K562 (cell line): ENCODE data around the gene RAB27B. TPM values are rescaled to one million over a fixed set of nuclear protein-coding genes. Genes with fewer than 3 reads are reported as not detected.

Experiments used
- ATAC-seq: fragments of 200-7000 bp; cut with Tn5 transposase; 3 replicates; pipeline ENCODE4 v1.9.1; 2020; ENCODE audit warnings: moderate library complexity
- BruUV-seq: library from RNA; stranded (reverse); fragments of 400-500 nt; replicated peaks from 2 replicates; lab custom pipeline; 2021; lab: Mats Ljungman, UMichigan
- CTCF ChIA-PET: fragments of 300-600 bp; formaldehyde crosslinking; extraction: SDS; loops from one replicate; lab custom pipeline; 2021; ENCODE audit warnings: low intra/inter-chr PET ratio; lab: Yijun Ruan, JAX
- POLR2A ChIA-PET: fragments of 300-600, 350-650 bp; sonication (Branson Sonifier 250); formaldehyde crosslinking; extraction: SDS; loops from one replicate; lab custom pipeline; 2021; ENCODE audit warnings: antibody characterized with exemption, inconsistent platforms; lab: Yijun Ruan, JAX
- DNase-seq, 4 experiments: peaks; one replicate each; pipeline versions ENCODE4 v3.0.0 to v3.0.0-alpha.2; 2011 to 2018; ENCODE audit warnings: low spot score in 3 of 4, mixed read lengths in 3 of 4; ENCODE audit errors: extremely low read depth in 1 of 4
- FAIRE-seq: peaks from 2 replicates; lab custom pipeline; 2011; peaks lifted over from hg19 to GRCh38; lab: Jason Lieb, UNC
- H2AFZ ChIP-seq: 2 replicates; pipeline ENCODE4 v1.6.0; 2011; ENCODE audit warnings: low read depth, low read length, control low read depth, inconsistent platforms
- H3K27ac ChIP-seq: fragments of 200-600 bp; 3 replicates; pipeline ENCODE4 v1.8.0; 2011; ENCODE audit warnings: low read depth, mild to moderate bottlenecking, control low read depth, inconsistent platforms, low read length, moderate library complexity, mixed read lengths; ENCODE audit errors: extremely low read depth
- H3K27me3 ChIP-seq, 2 experiments: fragments of 300-600 bp in 1 of 2; 2 replicates in 1 of 2; 3 replicates in 1 of 2; pipeline versions ENCODE4 v1.6.0 to v1.8.0; 2011; ENCODE audit warnings: inconsistent platforms in 2 of 2, low read length in 2 of 2, mild to moderate bottlenecking in 1 of 2, mixed read lengths in 1 of 2, moderate library complexity in 1 of 2; ENCODE audit not compliant: control insufficient read depth in 2 of 2, insufficient read depth in 2 of 2
- H3K36me3 ChIP-seq: fragments of 300-600 bp; 3 replicates; pipeline ENCODE4 v1.8.0; 2011; ENCODE audit warnings: mild to moderate bottlenecking, low read length, inconsistent platforms; ENCODE audit not compliant: control insufficient read depth, insufficient read depth
- H3K4me1 ChIP-seq, 2 experiments: fragments of 200-600 bp in 1 of 2; replicated peaks in 1 of 2; 2 replicates in 1 of 2; 3 replicates in 1 of 2; pipeline versions ENCODE4 v1.5.1 to v1.8.0; 2011; ENCODE audit warnings: inconsistent platforms in 2 of 2, low read length in 2 of 2, mild to moderate bottlenecking in 1 of 2, mixed read lengths in 1 of 2, moderate library complexity in 1 of 2; ENCODE audit not compliant: control insufficient read depth in 2 of 2, insufficient read depth in 2 of 2
- H3K4me2 ChIP-seq: 2 replicates; pipeline ENCODE4 v1.6.1; 2011; ENCODE audit warnings: low read length, control low read depth, inconsistent platforms, mixed read lengths; ENCODE audit not compliant: insufficient read depth
- H3K4me3 ChIP-seq: fragments of 200-600 bp; sonication (generic), shearing (Covaris generic); 2 replicates; pipeline ENCODE4 v1.5.1; 2016; ENCODE audit warnings: control low read depth, inconsistent platforms
- H3K79me2 ChIP-seq: fragments of 200-600 bp; 3 replicates; pipeline ENCODE4 v1.8.0; 2011; ENCODE audit warnings: low read length, inconsistent platforms; ENCODE audit not compliant: control insufficient read depth, insufficient read depth
- H3K9ac ChIP-seq, 2 experiments: 2 replicates each; pipeline versions ENCODE4 v1.6.0 to v1.6.1; 2011; ENCODE audit warnings: low read depth in 2 of 2, low read length in 2 of 2, control low read depth in 1 of 2, inconsistent platforms in 1 of 2, mild to moderate bottlenecking in 1 of 2, mixed read lengths in 1 of 2; ENCODE audit not compliant: insufficient read depth in 1 of 2
- H3K9me1 ChIP-seq: one replicate; pipeline ENCODE4 v1.6.0; 2011; ENCODE audit warnings: inconsistent platforms, mild to moderate bottlenecking, low read length, moderate library complexity; ENCODE audit not compliant: control insufficient read depth, insufficient read depth
- H3K9me3 ChIP-seq: replicated peaks from 2 replicates; pipeline ENCODE4 v1.5.1; 2011; ENCODE audit warnings: low read depth, low read length, inconsistent platforms; ENCODE audit not compliant: control insufficient read depth, insufficient read depth
- H4K20me1 ChIP-seq: replicated peaks from 2 replicates; pipeline ENCODE4 v1.6.1; 2011; ENCODE audit warnings: low read length, inconsistent platforms, mixed read lengths; ENCODE audit not compliant: control insufficient read depth, insufficient read depth
- DACH1 ChIP-seq: fragments of 450-650 bp; IDR thresholded peaks from 2 replicates; pipeline ENCODE4 v1.6.1; 2018; ENCODE audit not compliant: partially characterized antibody
- ELF1 ChIP-seq: fragments of 200-800 bp; sonication (Bioruptor generic); IDR thresholded peaks from 2 replicates; pipeline ENCODE4 v1.6.1; 2016; ENCODE audit warnings: missing genetic modification characterization, missing compliant biosample characterization
- FOSL1 ChIP-seq: fragments of 200-800 bp; sonication (Bioruptor generic); conservative IDR thresholded peaks from 2 replicates; pipeline ENCODE4 v1.6.1; 2016; ENCODE audit warnings: missing genetic modification characterization, missing compliant biosample characterization
- NKRF ChIP-seq: fragments of 450-650 bp; IDR thresholded peaks from 2 replicates; pipeline ENCODE4 v1.6.1; 2016; ENCODE audit warnings: borderline replicate concordance
- PKNOX1 ChIP-seq: fragments of 450-650 bp; IDR thresholded peaks from 2 replicates; pipeline ENCODE4 v1.6.1; 2016
- PML ChIP-seq: IDR thresholded peaks from 2 replicates; pipeline ENCODE4 v1.6.1; 2012; ENCODE audit warnings: low read length, inconsistent platforms
- SMARCE1 ChIP-seq: fragments of 450-650 bp; IDR thresholded peaks from 2 replicates; pipeline ENCODE4 v1.7.1; 2016; ENCODE audit warnings: mild to moderate bottlenecking
- TAL1 ChIP-seq: fragments of 450-650 bp; IDR thresholded peaks from 2 replicates; pipeline ENCODE4 v1.6.1; 2016; ENCODE audit warnings: mild to moderate bottlenecking
- TCF7L2 ChIP-seq: fragments of 150-350 bp; IDR thresholded peaks from 2 replicates; pipeline ENCODE4 v1.6.1; 2016; ENCODE audit warnings: low read depth, mild to moderate bottlenecking, low read length, moderate library complexity
- TFE3 ChIP-seq: fragments of 450-650 bp; formaldehyde crosslinking; IDR thresholded peaks from 2 replicates; pipeline ENCODE4 v1.4.0; 2020; ENCODE audit warnings: mild to moderate bottlenecking, mixed read lengths
- THAP7 ChIP-seq: fragments of 250-450 bp; sonication (Bioruptor Pico); IDR thresholded peaks from 2 replicates; pipeline ENCODE4 v1.5.0; 2021
- TRIM24 ChIP-seq, 2 experiments: fragments of 450-650 bp; IDR thresholded peaks; 2 replicates each; pipeline ENCODE4 v1.6.1; 2016
- ZNF592 ChIP-seq: fragments of 450-650 bp; IDR thresholded peaks from 2 replicates; pipeline ENCODE4 v1.6.1; 2017; ENCODE audit warnings: antibody characterized with exemption, mild to moderate bottlenecking
- WGBS: fragments of 100-300 bp; shearing (Covaris generic); methylation state at CpG from one replicate; pipeline ENCODE4 v1.1.6; 2016; ENCODE audit warnings: low coverage, mixed read lengths; ENCODE audit not compliant: insufficient coverage; ENCODE audit errors: missing lambda C conversion rate; 5-methylcytosine and 5-hydroxymethylcytosine counted together
- in situ Hi-C: fragments of 300-500 bp; cut with MboI; formaldehyde crosslinking; loops from 4 replicates; pipeline ENCODE4 v1.15.0; 2018; ENCODE audit warnings: inconsistent platforms, mixed read lengths
- intact Hi-C: fragments of 100-400 bp; cut with micrococcal nuclease; formaldehyde crosslinking; loops from 2 replicates; pipeline ENCODE4 v1.14.2; 2022
- polyA plus RNA-seq, 8 experiments: library from polyadenylated mRNA; depleted of rRNA in 4 of 8; stranded (reverse) in 5 of 8; unstranded in 3 of 8; fragments of >200 nt; fragmentation: Nextera tagmentation in 2 of 8; fragmentation: Illumina TruSeq in 1 of 8; extraction: Ambion mirVana in 2 of 8; extraction: Trizol in 1 of 8; gene quantifications; 2 replicates each; pipeline versions ENCODE4 v1.2.1 to v1.2.3, GENCODE V29; 2011 to 2014; ENCODE audit warnings: inconsistent platforms in 1 of 8, missing spikeins in 1 of 8
- total RNA-seq, 7 experiments: library from RNA; depleted of rRNA in 6 of 7; stranded (reverse); fragments of >200 nt in 6 of 7; fragmentation: Illumina TruSeq in 2 of 7; extraction: Trizol in 2 of 7; gene quantifications; 2 replicates each; pipeline versions ENCODE4 v1.2.1 to v1.2.3, GENCODE V29; 2011 to 2021; ENCODE audit warnings: low replicate concordance in 1 of 7

Gene RAB27B
- total and polyA plus RNA-seq, 9 of the 15 experiments (the other 6 are each of a cell fraction or from before 2014, with no cell fraction given), result 0.44 to 5.7 (median 1.2) TPM

GRCh38 chr18:54871231-54871630, 43.0 kb downstream of the RAB27B start:
- no peaks in the 10 kb centered on the region for H3K79me2 ChIP-seq
- no peaks in the 10 kb centered on the region for H4K20me1 ChIP-seq
- H3K36me3 ChIP-seq, result no peaks in the 10 kb centered on the region
- peak in 3 of 4 experiments; percentile 6 to 35 (median 11) for DNase-seq
- ChIA-PET POLR2A (no interaction called here), CTCF (no interaction called here)
- WGBS, result 14% methylated on average over 5 of the region's 6 CpGs
- no peak overlapping the region for H3K4me3 ChIP-seq
- H3K9ac ChIP-seq, result peak overlapping the region in 1 of 2 experiments; percentile 14; a peak in 1 of 4 replicates
- peak; percentile 34; the same call in 1 of the 3 replicates for ATAC-seq
- H2AFZ ChIP-seq, result peak overlapping the region; percentile 68; the same call in 1 of the 2 replicates
- no peaks in the 10 kb centered on the region for H3K9me3 ChIP-seq
- peak overlapping the region; percentile 56; the same call in 2 of the 3 replicates for H3K27ac ChIP-seq
- no peak overlapping the region for H3K4me2 ChIP-seq
- peaks cover 0 to 20% of the 10 kb centered on the region in 2 experiments; a peak in 3 of 5 replicates for H3K4me1 ChIP-seq
- intact Hi-C loops, result no loop called here
- no TSS peak for BruUV-seq
- no peaks in the 10 kb centered on the region for H3K27me3 ChIP-seq
- no peaks in the 10 kb centered on the region for H3K9me1 ChIP-seq
- no peak for FAIRE-seq
- in situ Hi-C loops, result no loop called here
- TF ChIP-seq ELF1, result no peak
- TF ChIP-seq TFE3 (CRISPR knock-in tag), result 0 out of 2 replicates have a peak, but pooled peaks have one; percentile 9
- peak; percentile 49; the same call in 1 of the 2 replicates for TF ChIP-seq PKNOX1
- TF ChIP-seq ZNF592, result 0 out of 2 replicates have a peak, but pooled peaks have one; percentile 15
- no peak for TF ChIP-seq TCF7L2
- TF ChIP-seq PML, result peak; percentile 48; the same call in 1 of the 2 replicates
- peak; percentile 47; the same call in 1 of the 2 replicates for TF ChIP-seq SMARCE1
- peak; percentile 55 for TF ChIP-seq TAL1
- TF ChIP-seq THAP7 (CRISPR knock-in tag), result no peak
- no peak for TF ChIP-seq FOSL1 (tag)
- TF ChIP-seq DACH1, result peak; percentile 13
- 0 out of 4 replicates have a peak, but pooled peaks of 1 of the 2 experiments have one; percentile 32 for TF ChIP-seq TRIM24 (IDR thresholded peaks at IDR 0.05)
- no peak for TF ChIP-seq NKRF
